ENCODE measurements around the gene GLIPR1L2. TPM values are rescaled to one million over a fixed set of nuclear protein-coding genes. Genes with fewer than 3 reads are reported as not detected.

The GLIPR1L2 gene
- total and polyA plus RNA-seq, 2 experiments from 2014 or later: 0.08 TPM; not detected in 1

- TF ChIP-seq ZNF462 (CRISPR knock-in tag; IDR thresholded peaks at IDR 0.05) (no peak), REST (IDR thresholded peaks at IDR 0.05; ENCODE audit: unreplicated experiment) (no peak), CTCF (conservative IDR thresholded peaks at IDR 0.05; ENCODE audit: low read depth in 2 of 2) (no peak), CREB1 (CRISPR knock-in tag; IDR thresholded peaks at IDR 0.05; ENCODE audit: low read depth) (no peak), STAT1 (IDR thresholded peaks at IDR 0.05; ENCODE audit: unreplicated experiment) (no peak), EZH2phosphoT487 (IDR thresholded peaks at IDR 0.05; ENCODE audit: unreplicated experiment) (no peak), ZNF331 (CRISPR knock-in tag; IDR thresholded peaks at IDR 0.05; ENCODE audit: low read depth) (no peak)
Observed at GRCh38 chr12:75474116-75474515, 83.2 kb downstream of the GLIPR1L2 start (continued).

All from GM23338 (cell line).